ENCODE data around the gene DOCK7.
"Not testable (repeated sequence)": the region's sequence is repeated elsewhere in the genome, so short reads cannot be mapped to it uniquely, and the experiment has no call there.

The DOCK7 gene

GRCh38 chr1:62687903-62688686 lies at the start of gene DOCK7:
Gene DOCK7, minus strand, starts transcription at chr1:62688386. Its CDS starts 122 bp downstream, at chr1:62688264.
- DNase-seq, result peak; percentile 95

GRCh38 chr1:62735491-62736171 lies 47.4 kb upstream of the DOCK7 start:
- DNase-seq, result no peak

- DNase-seq, result no peak
Measured at GRCh38 chr1:62732331-62732730, 44.1 kb upstream of the DOCK7 start.

GRCh38 chr1:62728963-62729362 lies 40.8 kb upstream of the DOCK7 start:
- DNase-seq, result no peak

- DNase-seq, result no peak
Measured at GRCh38 chr1:62727656-62728407, 39.6 kb upstream of the DOCK7 start.

- no peak for DNase-seq
Measured at GRCh38 chr1:62726011-62726442, 37.8 kb upstream of the DOCK7 start.

- peak; percentile 43 for DNase-seq
Measured at GRCh38 chr1:62725255-62725654, 37.1 kb upstream of the DOCK7 start.

- no peak for DNase-seq
Measured at GRCh38 chr1:62724430-62724829, 36.2 kb upstream of the DOCK7 start.

GRCh38 chr1:62723883-62724282 lies 35.7 kb upstream of the DOCK7 start:
- no peak for DNase-seq

GRCh38 chr1:62722796-62723195 lies 34.6 kb upstream of the DOCK7 start:
- no peak for DNase-seq

- no peak for DNase-seq
Measured at GRCh38 chr1:62720946-62721554, 32.9 kb upstream of the DOCK7 start.

GRCh38 chr1:62718400-62718799 lies 30.2 kb upstream of the DOCK7 start:
- not testable (repeated sequence) for DNase-seq

- DNase-seq, result no peak
Measured at GRCh38 chr1:62717483-62717882, 29.3 kb upstream of the DOCK7 start.

- peak; percentile 40 for DNase-seq
Measured at GRCh38 chr1:62716397-62716796, 28.2 kb upstream of the DOCK7 start.

GRCh38 chr1:62712336-62713243 lies 24.4 kb upstream of the DOCK7 start:
- DNase-seq, result no peak

GRCh38 chr1:62707744-62708120 lies 19.5 kb upstream of the DOCK7 start:
- DNase-seq, result no peak

- no peak for DNase-seq
Measured at GRCh38 chr1:62706985-62707743, 19.0 kb upstream of the DOCK7 start.

GRCh38 chr1:62698161-62698560 lies 10.0 kb upstream of the DOCK7 start:
- DNase-seq, result not testable (repeated sequence)

GRCh38 chr1:62694479-62694878 lies 6.3 kb upstream of the DOCK7 start:
- not testable (repeated sequence) for DNase-seq

- DNase-seq, result no peak
Measured at GRCh38 chr1:62693123-62693522, 4.9 kb upstream of the DOCK7 start.
